ENCODE results near the gene NXN.

DNA sequence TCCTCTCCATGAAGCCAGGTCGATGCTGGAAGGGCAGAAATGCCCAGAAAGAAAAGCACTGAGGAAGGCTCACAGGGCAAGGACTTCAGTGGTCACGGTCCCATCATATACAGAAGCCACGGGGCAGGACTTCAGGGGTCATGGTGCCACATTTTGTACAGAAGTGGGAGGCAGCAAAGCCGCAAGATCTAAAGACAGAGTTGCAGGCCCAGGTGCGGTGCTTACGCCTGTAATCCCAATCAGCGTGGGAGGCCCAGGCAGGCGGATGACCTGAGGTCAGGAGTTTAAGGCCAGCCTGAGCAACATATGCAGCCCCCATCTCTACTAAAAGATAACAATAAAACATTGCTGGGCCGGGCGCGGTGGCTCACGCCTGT is 96.0 kb downstream of the NXN start:
- no peak for TF ChIP-seq YY1 (IDR thresholded peaks at IDR 0.05; ENCODE audit: insufficient read depth, insufficient read length)
- TF ChIP-seq SUZ12 (IDR thresholded peaks at IDR 0.05; ENCODE audit: extremely low read depth, insufficient read depth, insufficient read length), result no peak

All from NT2/D1 (cell line).